Endodermal cell (in vitro differentiated cells): ENCODE results near the gene DHRS11. TPM values are rescaled to one million over a fixed set of nuclear protein-coding genes. Genes with fewer than 3 reads are reported as not detected.
A peak's percentile ranks its signal among the peaks of the same experiment; 100 is the strongest.

ENCODE experiments used
- DNase-seq: peaks from one replicate; pipeline ENCODE4 v3.0.0-alpha.2; 2017
- H3K27ac ChIP-seq: 2 replicates; pipeline ENCODE4 v1.5.1; 2013; ENCODE audit warnings: mild to moderate bottlenecking, low read depth, low read length, moderate library complexity
- H3K27me3 ChIP-seq: 2 replicates; pipeline ENCODE4 v1.6.1; 2013; ENCODE audit warnings: mild to moderate bottlenecking, low read length, moderate library complexity; ENCODE audit not compliant: insufficient read depth, control insufficient read depth, poor library complexity, severe bottlenecking
- H3K36me3 ChIP-seq: 2 replicates; pipeline ENCODE4 v1.7.0; 2013; ENCODE audit warnings: mild to moderate bottlenecking, low read length, moderate library complexity; ENCODE audit not compliant: control insufficient read depth, insufficient read depth
- H3K4me1 ChIP-seq: one replicate; pipeline ENCODE4 v1.7.0; 2013; ENCODE audit warnings: low read length; ENCODE audit not compliant: control insufficient read depth, insufficient read depth
- H3K4me3 ChIP-seq: 2 replicates; pipeline ENCODE4 v1.5.1; 2013; ENCODE audit warnings: mild to moderate bottlenecking, low read length, moderate library complexity
- H3K9ac ChIP-seq: 2 replicates; pipeline ENCODE4 v1.6.1; 2013; ENCODE audit warnings: mild to moderate bottlenecking, low read length, moderate library complexity; ENCODE audit not compliant: poor library complexity, severe bottlenecking; ENCODE audit errors: extremely low read depth
- H3K9me3 ChIP-seq: 2 replicates; pipeline ENCODE4 v1.6.1; 2013; ENCODE audit warnings: mild to moderate bottlenecking, low read length, moderate library complexity; ENCODE audit not compliant: control insufficient read depth
- H3K27ac Mint-ChIP-seq: 2 replicates; pipeline ENCODE4 v1.8.0; 2020; ENCODE audit warnings: mixed read lengths
- H3K27me3 Mint-ChIP-seq: 2 replicates; pipeline ENCODE4 v1.8.0; 2021; ENCODE audit warnings: mild to moderate bottlenecking, mixed read lengths; ENCODE audit not compliant: insufficient read depth
- H3K36me3 Mint-ChIP-seq: 2 replicates; pipeline ENCODE4 v1.8.0; 2020; ENCODE audit warnings: low read depth, mixed read lengths
- H3K4me1 Mint-ChIP-seq: 2 replicates; pipeline ENCODE4 v1.8.0; 2020; ENCODE audit warnings: mixed read lengths
- H3K4me3 Mint-ChIP-seq: 2 replicates; pipeline ENCODE4 v1.8.0; 2020; ENCODE audit warnings: mild to moderate bottlenecking, moderate library complexity, mixed read lengths
- H3K9me3 Mint-ChIP-seq: 2 replicates; pipeline ENCODE4 v1.8.0; 2020; ENCODE audit warnings: mild to moderate bottlenecking, mixed read lengths
- WGBS, 2 experiments: methylation state at CpG; one replicate each; pipeline versions ENCODE4 v1.1.5 to v1.1.7; 2013; ENCODE audit warnings: missing lambda C conversion rate in 2 of 2, mixed read lengths in 1 of 2; ENCODE audit not compliant: insufficient coverage in 1 of 2, insufficient read length in 1 of 2; 5-methylcytosine and 5-hydroxymethylcytosine counted together
- total RNA-seq, 2 donors: library from RNA; stranded (reverse); fragmentation: NEBNext Ultra II Directional in 1 of 2; extraction: Animal tissue kit (Norgen Biotek cat#: 25700) in 1 of 2; gene quantifications; 2 replicates in 1 of 2; 3 replicates in 1 of 2; pipeline ENCODE4 v1.2.1, GENCODE V29; 2021
- TF ChIP-seq, protein P1 (sequence below): fragments of 200-600 bp; sonication (generic); conservative IDR thresholded peaks from 2 replicates; pipeline ENCODE4 v1.5.0; 2021; ENCODE audit warnings: antibody characterized with exemption, mild to moderate bottlenecking

The DHRS11 gene
- total RNA-seq, 2 donors from 2014 or later = 25.5 to 28.5 TPM

GRCh38 chr17:36641331-36641876 lies 49.7 kb downstream of the DHRS11 start:
- Histone ChIP-seq H3K9me3 (no peaks in the 10 kb centered on the region), H3K9ac (no peak overlapping the region), H3K36me3 (no peaks in the 10 kb centered on the region), H3K27me3 (peaks cover 58% of the 10 kb centered on the region), H3K4me3 (peak overlapping the region; percentile 75), H3K4me1 (no peaks in the 10 kb centered on the region), H3K27ac (no peak overlapping the region)
- peaks cover 73% of the 10 kb centered on the region for H3K27me3 Mint-ChIP-seq
- TF ChIP-seq, protein P1, sequence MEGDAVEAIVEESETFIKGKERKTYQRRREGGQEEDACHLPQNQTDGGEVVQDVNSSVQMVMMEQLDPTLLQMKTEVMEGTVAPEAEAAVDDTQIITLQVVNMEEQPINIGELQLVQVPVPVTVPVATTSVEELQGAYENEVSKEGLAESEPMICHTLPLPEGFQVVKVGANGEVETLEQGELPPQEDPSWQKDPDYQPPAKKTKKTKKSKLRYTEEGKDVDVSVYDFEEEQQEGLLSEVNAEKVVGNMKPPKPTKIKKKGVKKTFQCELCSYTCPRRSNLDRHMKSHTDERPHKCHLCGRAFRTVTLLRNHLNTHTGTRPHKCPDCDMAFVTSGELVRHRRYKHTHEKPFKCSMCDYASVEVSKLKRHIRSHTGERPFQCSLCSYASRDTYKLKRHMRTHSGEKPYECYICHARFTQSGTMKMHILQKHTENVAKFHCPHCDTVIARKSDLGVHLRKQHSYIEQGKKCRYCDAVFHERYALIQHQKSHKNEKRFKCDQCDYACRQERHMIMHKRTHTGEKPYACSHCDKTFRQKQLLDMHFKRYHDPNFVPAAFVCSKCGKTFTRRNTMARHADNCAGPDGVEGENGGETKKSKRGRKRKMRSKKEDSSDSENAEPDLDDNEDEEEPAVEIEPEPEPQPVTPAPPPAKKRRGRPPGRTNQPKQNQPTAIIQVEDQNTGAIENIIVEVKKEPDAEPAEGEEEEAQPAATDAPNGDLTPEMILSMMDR = no peak
- H3K36me3 Mint-ChIP-seq = no peaks in the 10 kb centered on the region
- no peak overlapping the region for H3K27ac Mint-ChIP-seq
- peak; percentile 84 for DNase-seq
- H3K4me1 Mint-ChIP-seq = peaks cover 10% of the 10 kb centered on the region
- H3K4me3 Mint-ChIP-seq = peak overlapping the region; percentile 63
- H3K9me3 Mint-ChIP-seq = peaks cover 2% of the 10 kb centered on the region
- 3 to 9% methylated on average over 20 to 43 of the region's 43 CpGs for WGBS, 2 experiments

DNA sequence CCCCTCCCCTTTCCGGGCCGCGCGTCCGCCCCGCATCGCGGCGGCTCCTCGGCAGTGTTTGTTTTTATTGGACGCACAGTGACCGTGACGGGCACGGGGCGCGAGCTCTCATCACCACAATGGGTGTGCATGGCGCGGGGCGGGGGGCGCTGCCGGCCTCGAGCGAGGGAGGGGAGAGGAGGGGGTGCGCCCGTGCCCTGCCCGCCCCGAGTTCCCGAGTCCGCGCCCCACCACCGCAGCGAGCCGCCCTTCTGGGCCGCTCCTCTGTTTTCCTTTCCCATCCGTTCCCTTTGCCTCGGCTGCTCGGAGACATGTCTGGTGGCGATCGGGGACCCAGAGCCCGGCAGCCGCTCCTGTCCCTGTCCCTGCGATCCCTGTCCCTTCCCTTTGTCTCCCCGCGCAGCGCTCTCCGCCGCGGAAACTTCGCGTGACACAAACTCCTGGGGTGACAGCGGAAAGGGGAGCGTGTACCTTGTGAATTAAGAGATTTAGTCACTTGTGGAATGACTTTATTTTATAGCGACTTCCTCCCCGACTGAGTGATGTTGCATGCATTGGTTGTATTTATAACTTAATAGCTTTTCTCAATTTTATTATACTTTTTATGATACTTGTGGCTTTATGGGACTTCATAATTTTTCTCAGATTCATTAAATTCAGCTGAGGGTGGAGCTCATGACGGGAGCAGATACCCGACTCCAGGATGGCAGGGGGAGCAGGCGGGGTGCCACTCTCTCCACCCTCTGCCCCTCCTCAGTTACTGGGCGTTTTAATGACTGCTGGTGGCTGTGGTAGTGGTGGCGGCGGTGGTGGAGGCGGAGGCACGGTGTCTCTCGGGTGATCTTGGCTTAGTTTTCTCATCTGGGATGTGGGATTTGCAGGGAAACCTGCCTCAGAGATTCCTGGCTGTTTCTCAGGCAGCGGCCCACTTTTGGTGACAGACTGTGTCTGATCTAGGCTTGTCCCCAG lies 50.5 kb downstream of the DHRS11 start:
- H3K4me1 Mint-ChIP-seq = peaks cover 10% of the 10 kb centered on the region
- Histone ChIP-seq H3K9me3 (no peaks in the 10 kb centered on the region), H3K27me3 (peaks cover 58% of the 10 kb centered on the region), H3K27ac (no peak overlapping the region), H3K4me1 (no peaks in the 10 kb centered on the region), H3K36me3 (no peaks in the 10 kb centered on the region), H3K9ac (no peak overlapping the region), H3K4me3 (peak overlapping the region; percentile 75)
- H3K4me3 Mint-ChIP-seq = peak overlapping the region; percentile 63
- H3K9me3 Mint-ChIP-seq = peaks cover 2% of the 10 kb centered on the region
- no peaks in the 10 kb centered on the region for H3K36me3 Mint-ChIP-seq
- TF ChIP-seq, protein P1 = no peak
- peak; percentile 78 for DNase-seq
- peaks cover 75% of the 10 kb centered on the region for H3K27me3 Mint-ChIP-seq
- 12 to 23% methylated on average over 10 to 62 of the region's 64 CpGs for WGBS, 2 experiments
- H3K27ac Mint-ChIP-seq = no peak overlapping the region

DNA sequence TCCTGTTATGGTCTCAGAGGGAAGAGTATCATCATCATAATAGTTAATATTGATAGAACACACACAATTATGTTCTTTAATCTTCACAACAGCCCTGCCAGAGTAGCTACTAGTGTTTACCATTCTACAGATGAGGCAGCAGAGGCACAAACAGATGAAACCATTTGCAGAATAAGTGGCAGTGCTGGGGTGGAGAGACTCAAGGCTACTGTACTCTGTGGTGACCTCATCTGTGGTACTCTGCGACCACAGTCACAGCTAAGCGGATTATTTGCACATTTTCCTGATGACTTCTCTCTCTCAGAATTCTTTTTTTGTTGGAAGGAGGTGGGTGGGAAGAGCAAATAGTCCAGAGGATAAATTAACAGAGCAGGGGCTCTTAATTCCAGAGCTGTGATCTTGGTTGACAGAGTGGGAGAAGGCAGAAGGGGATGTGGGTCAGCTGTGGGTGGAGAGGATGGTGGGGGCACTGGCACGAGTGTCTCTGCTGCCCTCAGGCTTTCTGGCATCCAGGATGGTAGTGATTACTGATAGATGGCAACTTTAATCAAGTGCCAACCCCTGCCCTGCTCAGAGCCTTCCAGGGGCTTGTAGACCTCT lies 51.5 kb downstream of the DHRS11 start:
- H3K27me3 ChIP-seq = peaks cover 58% of the 10 kb centered on the region
- H3K9me3 Mint-ChIP-seq = peaks cover 2% of the 10 kb centered on the region
- TF ChIP-seq, protein P1 = no peak
- H3K4me3 ChIP-seq = no peak overlapping the region
- H3K9ac ChIP-seq = no peak overlapping the region
- no peaks in the 10 kb centered on the region for H3K4me1 ChIP-seq
- WGBS, 2 experiments = 81 to 82% methylated on average over 3 of the region's 3 CpGs
- H3K9me3 ChIP-seq = no peaks in the 10 kb centered on the region
- H3K27ac Mint-ChIP-seq = no peak overlapping the region
- peaks cover 10% of the 10 kb centered on the region for H3K4me1 Mint-ChIP-seq
- no peaks in the 10 kb centered on the region for H3K36me3 ChIP-seq
- H3K27me3 Mint-ChIP-seq = peaks cover 73% of the 10 kb centered on the region
- peak overlapping the region; percentile 63 for H3K4me3 Mint-ChIP-seq
- no peaks in the 10 kb centered on the region for H3K36me3 Mint-ChIP-seq
- no peak overlapping the region for H3K27ac ChIP-seq
- no peak for DNase-seq
